GM12878 (cell line): ENCODE measurements around the gene COL18A1. TPM values are rescaled to one million over a fixed set of nuclear protein-coding genes. Genes with fewer than 3 reads are reported as not detected.

ENCODE experiments used
- ATAC-seq: fragments of 200-7000 bp; cut with Tn5 transposase; 3 replicates; pipeline ENCODE4 v1.9.1; 2020; ENCODE audit warnings: mild to moderate bottlenecking, moderate library complexity
- BruUV-seq: library from RNA; stranded (reverse); fragments of 400-500 nt; replicated peaks from 2 replicates; lab custom pipeline; 2021; lab: Mats Ljungman, UMichigan
- CTCF ChIA-PET: fragments of 300-600 bp; sonication (Branson Sonifier 250); formaldehyde crosslinking; extraction: SDS; loops from one replicate; lab custom pipeline; 2021; ENCODE audit warnings: inconsistent platforms; lab: Yijun Ruan, JAX
- POLR2A ChIA-PET: fragments of 350-600 bp; formaldehyde crosslinking; extraction: SDS; loops from one replicate; lab custom pipeline; 2021; ENCODE audit warnings: inconsistent platforms; lab: Charles Lee
- RAD21 ChIA-PET: fragments of 300-600 bp; sonication (Branson Sonifier 250); formaldehyde crosslinking; loops from one replicate; lab custom pipeline; 2023; ENCODE audit warnings: antibody characterized with exemption; ENCODE audit not compliant: unreplicated experiment; lab: Charles Lee
- SMC1A ChIA-PET: fragments of 300-600 bp; sonication (Branson Sonifier 250); formaldehyde crosslinking; loops from one replicate; lab custom pipeline; 2023; ENCODE audit not compliant: unreplicated experiment, uncharacterized antibody; lab: Charles Lee
- DNase-seq: peaks from one replicate; pipeline ENCODE4 v3.0.0-alpha.2; 2011; ENCODE audit warnings: low read depth, low spot score
- FAIRE-seq: peaks from 3 replicates; lab custom pipeline; 2011; peaks lifted over from hg19 to GRCh38; lab: Jason Lieb, UNC
- H2AFZ ChIP-seq: 2 replicates; pipeline ENCODE4 v1.6.0; 2011; ENCODE audit warnings: low read depth, low read length, control low read depth; ENCODE audit not compliant: control insufficient read depth
- H3K27ac ChIP-seq: 2 replicates; pipeline ENCODE4 v1.5.1; 2011; ENCODE audit warnings: control low read depth; ENCODE audit not compliant: control insufficient read depth, insufficient read depth
- H3K27me3 ChIP-seq, 2 experiments: replicated peaks in 1 of 2; 2 replicates each; pipeline versions ENCODE4 v1.6.0 to v1.6.1; 2011; ENCODE audit warnings: low read length in 1 of 2; ENCODE audit not compliant: control insufficient read depth in 2 of 2, insufficient read depth in 2 of 2
- H3K36me3 ChIP-seq, 2 experiments: 2 replicates each; pipeline ENCODE4 v1.5.1; 2011; ENCODE audit warnings: low read length in 1 of 2; ENCODE audit not compliant: control insufficient read depth in 2 of 2, insufficient read depth in 2 of 2
- H3K4me1 ChIP-seq: 2 replicates; pipeline ENCODE4 v1.6.1; 2011; ENCODE audit warnings: mild to moderate bottlenecking, low read length, moderate library complexity, mixed read lengths; ENCODE audit not compliant: control insufficient read depth, insufficient read depth
- H3K4me2 ChIP-seq: 2 replicates; pipeline ENCODE4 v1.6.0; 2011; ENCODE audit warnings: control low read depth; ENCODE audit not compliant: control insufficient read depth, insufficient read depth
- H3K4me3 ChIP-seq: fragments of 200-600 bp; sonication (generic); 2 replicates; pipeline ENCODE4 v1.5.1; 2016
- H3K79me2 ChIP-seq: 2 replicates; pipeline ENCODE4 v1.6.0; 2011; ENCODE audit warnings: low read length; ENCODE audit not compliant: control insufficient read depth, insufficient read depth
- H3K9ac ChIP-seq: 2 replicates; pipeline ENCODE4 v1.8.0; 2011; ENCODE audit warnings: low read length, control low read depth, mixed read lengths; ENCODE audit not compliant: control insufficient read depth, insufficient read depth
- H3K9me3 ChIP-seq: replicated peaks from 3 replicates; pipeline ENCODE4 v1.5.1; 2011; ENCODE audit warnings: mild to moderate bottlenecking, low read length; ENCODE audit not compliant: control insufficient read depth, insufficient read depth
- H4K20me1 ChIP-seq: 2 replicates; pipeline ENCODE4 v1.6.0; 2011; ENCODE audit not compliant: control insufficient read depth, insufficient read depth
- ATF7 ChIP-seq: fragments of 450-650 bp; IDR thresholded peaks from 2 replicates; pipeline ENCODE4 v1.6.1; 2016; ENCODE audit warnings: low read depth, mild to moderate bottlenecking
- CBFB ChIP-seq: IDR thresholded peaks from 2 replicates; pipeline ENCODE4 v1.6.1; 2016; ENCODE audit warnings: antibody characterized with exemption, low read depth
- CREB1 ChIP-seq: IDR thresholded peaks from 2 replicates; pipeline ENCODE4 v1.6.1; 2012; ENCODE audit warnings: low read depth, mild to moderate bottlenecking, inconsistent platforms
- CREM ChIP-seq: IDR thresholded peaks from 2 replicates; pipeline ENCODE4 v1.6.1; 2014; ENCODE audit warnings: antibody characterized with exemption, low read depth
- EED ChIP-seq: sonication (generic); IDR thresholded peaks from 2 replicates; pipeline ENCODE4 v1.6.1; 2016; ENCODE audit warnings: antibody characterized with exemption, low read depth
- FOXK2 ChIP-seq: fragments of 450-650 bp; IDR thresholded peaks from 2 replicates; pipeline ENCODE4 v1.6.1; 2017; ENCODE audit warnings: mild to moderate bottlenecking, moderate library complexity
- JUNB ChIP-seq: IDR thresholded peaks from 2 replicates; pipeline ENCODE4 v1.6.1; 2016; ENCODE audit warnings: antibody characterized with exemption, mild to moderate bottlenecking
- KLF5 ChIP-seq: fragments of 450-650 bp; IDR thresholded peaks from 2 replicates; pipeline ENCODE4 v1.6.1; 2014; ENCODE audit warnings: mild to moderate bottlenecking; ENCODE audit not compliant: partially characterized antibody
- NFXL1 ChIP-seq: fragments of 450-650 bp; IDR thresholded peaks from 2 replicates; pipeline ENCODE4 v1.6.1; 2017; ENCODE audit warnings: antibody characterized with exemption, mild to moderate bottlenecking, borderline replicate concordance
- RUNX3 ChIP-seq: IDR thresholded peaks from 2 replicates; pipeline ENCODE4 v1.6.1; 2012; ENCODE audit warnings: low read length, inconsistent platforms
- SREBF1 ChIP-seq: IDR thresholded peaks from 2 replicates; pipeline ENCODE4 v1.6.1; 2012; ENCODE audit warnings: mild to moderate bottlenecking, low read length
- WGBS: methylation state at CpG from one replicate; pipeline ENCODE4 v1.1.6; 2016; ENCODE audit warnings: low lambda C conversion rate; ENCODE audit not compliant: insufficient replicate concordance, insufficient coverage; ENCODE audit errors: missing lambda C conversion rate; 5-methylcytosine and 5-hydroxymethylcytosine counted together
- in situ Hi-C: fragments of 300-500 bp; cut with MboI; formaldehyde crosslinking; loops from 9 replicates; pipeline ENCODE4 v1.14.3; 2018; ENCODE audit warnings: mixed read lengths
- intact Hi-C: fragments of 100-400 bp; cut with micrococcal nuclease; formaldehyde crosslinking; loops from one replicate; pipeline ENCODE4 v1.14.2; 2022; ENCODE audit not compliant: unreplicated experiment
- polyA plus RNA-seq, 11 experiments: library from polyadenylated mRNA; depleted of rRNA in 4 of 11; unstranded in 6 of 11; stranded (reverse) in 5 of 11; fragments of >200 nt; fragmentation: Nextera tagmentation in 4 of 11; fragmentation: Illumina TruSeq in 1 of 11; extraction: Ambion mirVana in 4 of 11; extraction: Trizol in 1 of 11; gene quantifications; 1 replicate in 1 of 11; 2 replicates in 10 of 11; pipeline versions ENCODE4 v1.2.1 to v1.2.3, GENCODE V29; 2011 to 2016; ENCODE audit warnings: inconsistent platforms in 2 of 11, missing spikeins in 2 of 11, low read depth in 1 of 11
- total RNA-seq, 4 experiments: library from RNA; depleted of rRNA in 3 of 4; stranded (reverse); fragments of >200 nt in 3 of 4; fragmentation: Illumina TruSeq in 1 of 4; extraction: Trizol in 1 of 4; gene quantifications; 2 replicates each; pipeline versions ENCODE4 v1.2.1 to v1.2.3, GENCODE V29; 2013 to 2021
- TF ChIP-seq, protein P1 (sequence below): IDR thresholded peaks from 2 replicates; pipeline ENCODE4 v1.6.1; 2012; ENCODE audit warnings: low read length, inconsistent platforms

COL18A1 gene
- total and polyA plus RNA-seq, 10 of the 15 experiments (the other 5 are each of a cell fraction or from before 2014, with no cell fraction given) = under 0.01 to 0.49 (median 0.09) TPM; not detected in 3

DNA sequence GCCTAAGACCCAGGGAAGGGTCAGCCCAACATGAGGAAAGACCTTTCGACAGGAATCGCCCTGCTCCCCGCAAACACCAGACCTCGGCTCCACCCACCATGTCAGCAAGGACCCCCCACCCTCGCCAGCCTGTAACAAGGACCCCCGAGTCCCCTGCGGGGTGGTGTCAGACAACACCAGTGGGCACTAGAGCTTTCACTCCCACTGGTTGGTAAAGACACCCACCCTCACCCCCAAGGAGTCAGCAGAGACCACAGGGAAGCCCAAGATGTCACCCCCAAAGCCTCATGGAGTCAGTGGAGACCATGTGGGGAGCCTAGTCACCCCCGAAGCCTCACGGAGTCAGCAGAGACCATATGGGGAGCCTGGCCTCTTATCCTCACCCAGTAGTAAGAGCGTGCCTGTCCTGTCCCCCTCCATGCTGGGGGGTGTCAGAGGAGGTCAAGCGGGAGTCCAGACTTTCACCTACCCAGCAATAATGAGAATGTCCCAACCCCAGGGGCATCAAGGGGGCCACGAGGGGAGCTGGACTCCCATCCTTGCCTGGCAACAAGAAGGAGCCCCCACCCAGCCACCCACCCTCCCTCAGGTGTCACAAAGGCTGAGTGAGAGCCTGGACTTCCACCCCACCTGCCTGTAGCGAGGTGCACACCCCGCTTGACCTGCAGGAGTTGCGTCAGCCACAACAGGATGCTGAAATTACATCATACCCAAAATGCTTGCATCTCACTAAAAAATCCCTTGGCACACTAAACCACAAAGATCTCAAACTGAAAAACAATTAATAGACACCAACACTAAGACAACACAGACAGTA lies 112.5 kb downstream of the COL18A1 start:
- CTCF ChIA-PET = no interaction called here
- BruUV-seq = no TSS peak
- Histone ChIP-seq H3K36me3 (peaks cover 11% of the 10 kb centered on the region in 2 experiments; a peak in 3 of 4 replicates), H2AFZ (no peak overlapping the region)
- TF ChIP-seq NFXL1 (no peak), RUNX3 (peak; percentile 90), CREB1 (peak; percentile 84), JUNB (peak; percentile 58), SREBF1 (no peak), CBFB (0 out of 2 replicates have a peak, but pooled peaks have one; percentile 52), CREM (peak; percentile 61; the same call in 1 of the 2 replicates), KLF5 (no peak), FOXK2 (no peak), ATF7 (peak; percentile 33; the same call in 1 of the 2 replicates), EED (no peak)
- TF ChIP-seq, protein P1, sequence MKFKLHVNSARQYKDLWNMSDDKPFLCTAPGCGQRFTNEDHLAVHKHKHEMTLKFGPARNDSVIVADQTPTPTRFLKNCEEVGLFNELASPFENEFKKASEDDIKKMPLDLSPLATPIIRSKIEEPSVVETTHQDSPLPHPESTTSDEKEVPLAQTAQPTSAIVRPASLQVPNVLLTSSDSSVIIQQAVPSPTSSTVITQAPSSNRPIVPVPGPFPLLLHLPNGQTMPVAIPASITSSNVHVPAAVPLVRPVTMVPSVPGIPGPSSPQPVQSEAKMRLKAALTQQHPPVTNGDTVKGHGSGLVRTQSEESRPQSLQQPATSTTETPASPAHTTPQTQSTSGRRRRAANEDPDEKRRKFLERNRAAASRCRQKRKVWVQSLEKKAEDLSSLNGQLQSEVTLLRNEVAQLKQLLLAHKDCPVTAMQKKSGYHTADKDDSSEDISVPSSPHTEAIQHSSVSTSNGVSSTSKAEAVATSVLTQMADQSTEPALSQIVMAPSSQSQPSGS = peak; percentile 70; the same call in 1 of the 2 replicates
- TF ChIP-seq, all 136 proteins: peak for 7
- Histone ChIP-seq H3K9ac (no peak overlapping the region), H3K27ac (peak overlapping the region; percentile 33), H3K9me3 (peaks cover 21% of the 10 kb centered on the region), H3K4me3 (no peak overlapping the region), H4K20me1 (no peaks in the 10 kb centered on the region), H3K4me2 (no peak overlapping the region), H3K79me2 (no peaks in the 10 kb centered on the region; the same call in 1 of the 2 replicates), H3K4me1 (no peaks in the 10 kb centered on the region), H3K27me3 (no peaks in the 10 kb centered on the region)
- intact Hi-C loops = no loop called here
- WGBS = 59% methylated on average over 14 of the region's 15 CpGs
- ChIA-PET RAD21 (no interaction called here), SMC1A (no interaction called here), POLR2A (no interaction called here)
- FAIRE-seq = peak; percentile 7
- in situ Hi-C loops = no loop called here
- ATAC-seq = peak; percentile 88
- peak; percentile 50 for DNase-seq
